ENCODE results near the gene MBNL1. TPM values are rescaled to one million over a fixed set of nuclear protein-coding genes. Genes with fewer than 3 reads are reported as not detected.

The MBNL1 gene
- total RNA-seq, 1 donor from 2014 or later, result 311 TPM

- Histone ChIP-seq H3K4me1 (peaks cover 70% of the 10 kb centered on the region), H3K27ac (no peak overlapping the region), H3K36me3 (no peaks in the 10 kb centered on the region), H3K4me3 (no peak overlapping the region), H3K9me3 (no peaks in the 10 kb centered on the region), H3K27me3 (no peaks in the 10 kb centered on the region)
- DNase-seq (ENCODE audit: extremely low spot score in 2 of 2), result no peak
- intact Hi-C loops (cut with DNase I), result no loop called here
- TF ChIP-seq, protein P1, sequence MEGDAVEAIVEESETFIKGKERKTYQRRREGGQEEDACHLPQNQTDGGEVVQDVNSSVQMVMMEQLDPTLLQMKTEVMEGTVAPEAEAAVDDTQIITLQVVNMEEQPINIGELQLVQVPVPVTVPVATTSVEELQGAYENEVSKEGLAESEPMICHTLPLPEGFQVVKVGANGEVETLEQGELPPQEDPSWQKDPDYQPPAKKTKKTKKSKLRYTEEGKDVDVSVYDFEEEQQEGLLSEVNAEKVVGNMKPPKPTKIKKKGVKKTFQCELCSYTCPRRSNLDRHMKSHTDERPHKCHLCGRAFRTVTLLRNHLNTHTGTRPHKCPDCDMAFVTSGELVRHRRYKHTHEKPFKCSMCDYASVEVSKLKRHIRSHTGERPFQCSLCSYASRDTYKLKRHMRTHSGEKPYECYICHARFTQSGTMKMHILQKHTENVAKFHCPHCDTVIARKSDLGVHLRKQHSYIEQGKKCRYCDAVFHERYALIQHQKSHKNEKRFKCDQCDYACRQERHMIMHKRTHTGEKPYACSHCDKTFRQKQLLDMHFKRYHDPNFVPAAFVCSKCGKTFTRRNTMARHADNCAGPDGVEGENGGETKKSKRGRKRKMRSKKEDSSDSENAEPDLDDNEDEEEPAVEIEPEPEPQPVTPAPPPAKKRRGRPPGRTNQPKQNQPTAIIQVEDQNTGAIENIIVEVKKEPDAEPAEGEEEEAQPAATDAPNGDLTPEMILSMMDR (IDR thresholded peaks at IDR 0.05), result no peak
- TF ChIP-seq POLR2AphosphoS5 (IDR thresholded peaks at IDR 0.05; ENCODE audit: insufficient read depth in 1 of 2, low read depth in 1 of 2) (no peak), POLR2A (IDR thresholded peaks at IDR 0.05) (no peak)
Measured at GRCh38 chr3:152373379-152373778, 104.7 kb downstream of the MBNL1 start.

DNA sequence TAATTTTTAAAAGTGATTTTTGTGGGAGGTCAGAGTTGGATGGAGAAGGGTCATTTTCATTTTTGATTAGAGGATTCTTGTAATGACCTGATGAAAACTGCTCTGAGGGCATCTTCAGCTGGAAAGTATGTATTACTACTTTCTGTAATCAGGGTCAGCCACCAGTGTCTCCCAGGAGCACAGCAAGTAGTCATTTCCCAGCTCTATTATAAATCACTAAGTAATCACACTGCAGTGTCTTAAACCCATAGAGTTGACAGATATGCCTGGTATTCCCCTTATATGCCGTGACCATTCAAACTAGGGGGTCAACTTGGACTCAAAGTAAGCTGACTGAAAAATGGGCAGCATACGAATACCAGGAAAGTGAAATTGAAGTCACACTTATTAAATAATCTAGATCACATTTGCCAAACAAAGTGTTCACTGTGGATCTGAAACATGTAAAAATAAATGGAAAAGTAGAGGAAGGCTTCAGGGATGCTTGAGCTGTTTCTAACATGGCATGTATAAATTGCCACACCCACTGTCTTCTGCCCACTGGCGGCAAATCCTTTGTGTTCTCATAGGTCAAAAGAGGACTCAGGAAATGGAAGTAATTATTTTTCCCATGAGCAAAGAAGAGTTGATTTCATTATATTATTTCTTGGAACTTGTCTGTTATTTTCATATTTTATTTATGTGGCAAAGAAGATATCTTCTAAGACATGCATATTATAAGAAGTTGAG, 105.7 kb downstream of the MBNL1 start:
- Histone ChIP-seq H3K36me3 (no peaks in the 10 kb centered on the region), H3K27ac (peak overlapping the region; percentile 61), H3K9me3 (no peaks in the 10 kb centered on the region), H3K27me3 (no peaks in the 10 kb centered on the region), H3K4me1 (peaks cover 67% of the 10 kb centered on the region), H3K4me3 (no peak overlapping the region)
- DNase-seq (ENCODE audit: extremely low spot score in 2 of 2), result no peak
- intact Hi-C loops (cut with DNase I), result no loop called here
- TF ChIP-seq POLR2A (IDR thresholded peaks at IDR 0.05) (no peak), POLR2AphosphoS5 (IDR thresholded peaks at IDR 0.05; ENCODE audit: insufficient read depth in 1 of 2, low read depth in 1 of 2) (no peak)
- TF ChIP-seq, protein P1 (IDR thresholded peaks at IDR 0.05), result no peak

GRCh38 chr3:152375546-152375945, 106.8 kb downstream of the MBNL1 start:
- no peak for TF ChIP-seq POLR2AphosphoS5 (IDR thresholded peaks at IDR 0.05; ENCODE audit: insufficient read depth in 1 of 2, low read depth in 1 of 2)
- TF ChIP-seq, protein P1 (IDR thresholded peaks at IDR 0.05), result no peak
- no peak for TF ChIP-seq POLR2A (IDR thresholded peaks at IDR 0.05)
- Histone ChIP-seq H3K27ac (peak overlapping the region; percentile 61), H3K4me3 (no peak overlapping the region), H3K9me3 (no peaks in the 10 kb centered on the region), H3K4me1 (peaks cover 68% of the 10 kb centered on the region), H3K36me3 (no peaks in the 10 kb centered on the region), H3K27me3 (no peaks in the 10 kb centered on the region)
- no peak for DNase-seq (ENCODE audit: extremely low spot score in 2 of 2)
- intact Hi-C loops (cut with DNase I), result no loop called here

GRCh38 chr3:152376351-152377183, 107.8 kb downstream of the MBNL1 start:
- intact Hi-C loops (cut with DNase I), result no loop called here
- no peaks in the 10 kb centered on the region for H3K27me3 ChIP-seq
- TF ChIP-seq POLR2AphosphoS5 (IDR thresholded peaks at IDR 0.05; ENCODE audit: insufficient read depth in 1 of 2, low read depth in 1 of 2), result no peak
- no peak for TF ChIP-seq POLR2A (IDR thresholded peaks at IDR 0.05)
- TF ChIP-seq, protein P1 (IDR thresholded peaks at IDR 0.05), result no peak
- no peak for DNase-seq (ENCODE audit: extremely low spot score in 2 of 2)
- H3K9me3 ChIP-seq, result no peaks in the 10 kb centered on the region
- no peak overlapping the region for H3K4me3 ChIP-seq
- H3K4me1 ChIP-seq, result peaks cover 69% of the 10 kb centered on the region
- H3K27ac ChIP-seq, result peak overlapping the region; percentile 61
- no peaks in the 10 kb centered on the region for H3K36me3 ChIP-seq

Measured in vagina (tissue), 2 donors.